GM23338 (cell line): ENCODE results near the gene TYMS.

Source experiments
- EZH2 ChIP-seq: fragments of 200-600 bp; sonication (generic); IDR thresholded peaks from one replicate; pipeline ENCODE4 v1.8.0; 2017; ENCODE audit warnings: antibody characterized with exemption, mild to moderate bottlenecking, low read depth; ENCODE audit not compliant: unreplicated experiment
- EZH2phosphoT487 ChIP-seq: fragments of 200-600 bp; sonication (generic); IDR thresholded peaks from one replicate; pipeline ENCODE4 v1.8.1; 2018; ENCODE audit warnings: antibody characterized with exemption; ENCODE audit not compliant: unreplicated experiment
- POLR2AphosphoS5 ChIP-seq: IDR thresholded peaks from 2 replicates; pipeline ENCODE4 v1.6.1; 2016; ENCODE audit warnings: antibody characterized with exemption, low read depth
- TF ChIP-seq, protein P1 (sequence below), 2 experiments: fragments of 200-600 bp in 1 of 2; sonication (generic) in 1 of 2; conservative IDR thresholded peaks; 2 replicates each; pipeline versions ENCODE4 v1.5.1 to v1.6.1; 2016 to 2017; ENCODE audit warnings: antibody characterized with exemption in 2 of 2, low read depth in 2 of 2, mild to moderate bottlenecking in 2 of 2, moderate library complexity in 1 of 2
- TF ChIP-seq, protein P2 (sequence below): IDR thresholded peaks from one replicate; pipeline ENCODE4 v1.6.1; 2018; ENCODE audit warnings: antibody characterized with exemption; ENCODE audit not compliant: unreplicated experiment

DNA sequence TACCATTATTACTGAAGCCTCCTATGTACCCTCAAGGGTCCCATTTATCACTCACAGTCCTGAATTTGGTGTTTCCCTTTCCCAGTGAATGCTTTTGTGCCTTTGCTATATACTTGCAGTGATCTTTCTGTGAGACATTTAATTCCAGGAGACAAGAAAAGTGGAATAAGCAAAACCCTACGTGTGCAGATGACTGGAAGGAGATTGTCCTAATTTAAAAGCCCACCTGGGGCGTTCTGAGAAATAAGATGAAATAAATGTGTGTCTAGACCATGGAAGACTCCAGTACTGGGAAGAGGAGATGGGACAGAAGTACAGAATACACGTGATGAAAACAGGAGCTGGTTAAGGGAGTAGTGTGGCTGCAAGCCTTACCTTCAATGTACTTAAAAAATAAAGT is 19.3 kb downstream of the TYMS start:
- TF ChIP-seq, protein P1, sequence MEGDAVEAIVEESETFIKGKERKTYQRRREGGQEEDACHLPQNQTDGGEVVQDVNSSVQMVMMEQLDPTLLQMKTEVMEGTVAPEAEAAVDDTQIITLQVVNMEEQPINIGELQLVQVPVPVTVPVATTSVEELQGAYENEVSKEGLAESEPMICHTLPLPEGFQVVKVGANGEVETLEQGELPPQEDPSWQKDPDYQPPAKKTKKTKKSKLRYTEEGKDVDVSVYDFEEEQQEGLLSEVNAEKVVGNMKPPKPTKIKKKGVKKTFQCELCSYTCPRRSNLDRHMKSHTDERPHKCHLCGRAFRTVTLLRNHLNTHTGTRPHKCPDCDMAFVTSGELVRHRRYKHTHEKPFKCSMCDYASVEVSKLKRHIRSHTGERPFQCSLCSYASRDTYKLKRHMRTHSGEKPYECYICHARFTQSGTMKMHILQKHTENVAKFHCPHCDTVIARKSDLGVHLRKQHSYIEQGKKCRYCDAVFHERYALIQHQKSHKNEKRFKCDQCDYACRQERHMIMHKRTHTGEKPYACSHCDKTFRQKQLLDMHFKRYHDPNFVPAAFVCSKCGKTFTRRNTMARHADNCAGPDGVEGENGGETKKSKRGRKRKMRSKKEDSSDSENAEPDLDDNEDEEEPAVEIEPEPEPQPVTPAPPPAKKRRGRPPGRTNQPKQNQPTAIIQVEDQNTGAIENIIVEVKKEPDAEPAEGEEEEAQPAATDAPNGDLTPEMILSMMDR (conservative IDR thresholded peaks at IDR 0.05; ENCODE audit: low read depth in 2 of 2), result no peak
- no peak for TF ChIP-seq EZH2
- TF ChIP-seq, protein P2, sequence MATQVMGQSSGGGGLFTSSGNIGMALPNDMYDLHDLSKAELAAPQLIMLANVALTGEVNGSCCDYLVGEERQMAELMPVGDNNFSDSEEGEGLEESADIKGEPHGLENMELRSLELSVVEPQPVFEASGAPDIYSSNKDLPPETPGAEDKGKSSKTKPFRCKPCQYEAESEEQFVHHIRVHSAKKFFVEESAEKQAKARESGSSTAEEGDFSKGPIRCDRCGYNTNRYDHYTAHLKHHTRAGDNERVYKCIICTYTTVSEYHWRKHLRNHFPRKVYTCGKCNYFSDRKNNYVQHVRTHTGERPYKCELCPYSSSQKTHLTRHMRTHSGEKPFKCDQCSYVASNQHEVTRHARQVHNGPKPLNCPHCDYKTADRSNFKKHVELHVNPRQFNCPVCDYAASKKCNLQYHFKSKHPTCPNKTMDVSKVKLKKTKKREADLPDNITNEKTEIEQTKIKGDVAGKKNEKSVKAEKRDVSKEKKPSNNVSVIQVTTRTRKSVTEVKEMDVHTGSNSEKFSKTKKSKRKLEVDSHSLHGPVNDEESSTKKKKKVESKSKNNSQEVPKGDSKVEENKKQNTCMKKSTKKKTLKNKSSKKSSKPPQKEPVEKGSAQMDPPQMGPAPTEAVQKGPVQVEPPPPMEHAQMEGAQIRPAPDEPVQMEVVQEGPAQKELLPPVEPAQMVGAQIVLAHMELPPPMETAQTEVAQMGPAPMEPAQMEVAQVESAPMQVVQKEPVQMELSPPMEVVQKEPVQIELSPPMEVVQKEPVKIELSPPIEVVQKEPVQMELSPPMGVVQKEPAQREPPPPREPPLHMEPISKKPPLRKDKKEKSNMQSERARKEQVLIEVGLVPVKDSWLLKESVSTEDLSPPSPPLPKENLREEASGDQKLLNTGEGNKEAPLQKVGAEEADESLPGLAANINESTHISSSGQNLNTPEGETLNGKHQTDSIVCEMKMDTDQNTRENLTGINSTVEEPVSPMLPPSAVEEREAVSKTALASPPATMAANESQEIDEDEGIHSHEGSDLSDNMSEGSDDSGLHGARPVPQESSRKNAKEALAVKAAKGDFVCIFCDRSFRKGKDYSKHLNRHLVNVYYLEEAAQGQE, result no peak
- no peak for TF ChIP-seq POLR2AphosphoS5
- no peak for TF ChIP-seq EZH2phosphoT487
